Lower lobe of right lung (tissue), 2 donors: ENCODE measurements around the gene BCLAF1. TPM values are rescaled to one million over a fixed set of nuclear protein-coding genes. Genes with fewer than 3 reads are reported as not detected.

Experiments
- ATAC-seq, 2 donors: fragments of 200-7000 bp; cut with Tn5 transposase; one replicate each; pipeline ENCODE4 v1.9.1; 2020 to 2022; ENCODE audit warnings: mild to moderate bottlenecking in 2 of 2, moderate library complexity in 2 of 2
- DNase-seq: peaks from one replicate; pipeline ENCODE4 v3.0.0-alpha.2; 2020
- H3K27ac ChIP-seq: fragments of 200-600 bp; one replicate; pipeline ENCODE4 v1.8.0; 2022
- H3K27me3 ChIP-seq: fragments of 200-600 bp; one replicate; pipeline ENCODE4 v1.8.0; 2022; ENCODE audit warnings: low read depth
- H3K36me3 ChIP-seq: fragments of 200-600 bp; one replicate; pipeline ENCODE4 v1.8.0; 2022; ENCODE audit warnings: mild to moderate bottlenecking
- H3K4me1 ChIP-seq: fragments of 200-600 bp; one replicate; pipeline ENCODE4 v1.8.0; 2022
- H3K4me3 ChIP-seq: fragments of 200-600 bp; one replicate; pipeline ENCODE4 v1.8.0; 2022; ENCODE audit warnings: mild to moderate bottlenecking
- H3K9me3 ChIP-seq: fragments of 200-600 bp; one replicate; pipeline ENCODE4 v1.8.0; 2022
- CTCF ChIP-seq: fragments of 200-600 bp; IDR thresholded peaks from one replicate; pipeline ENCODE4 v1.8.0; 2022; ENCODE audit warnings: antibody characterized with exemption, mild to moderate bottlenecking
- intact Hi-C: fragments of 100-400 bp; cut with DNase I; formaldehyde crosslinking; loops from one replicate; pipeline ENCODE4 v1.11.0; 2022
- total RNA-seq: library from RNA; stranded (reverse); fragmentation: NEBNext Ultra II Directional; extraction: Animal tissue kit (Norgen Biotek cat#: 25700); gene quantifications from one replicate; pipeline ENCODE4 v1.2.1, GENCODE V29; 2021
- donor health status: DM: no; HTN: yes; CAD: no; lungs with severe emphysema.

The BCLAF1 gene
- total RNA-seq, 1 donor from 2014 or later = 132 TPM

GRCh38 chr6:136303516-136303915 is 13.9 kb upstream of the BCLAF1 start:
- TF ChIP-seq CTCF = no peak
- no peaks in the 10 kb centered on the region for H3K9me3 ChIP-seq
- intact Hi-C loops = no loop called here
- no peak overlapping the region for H3K27ac ChIP-seq
- no peak for ATAC-seq
- no peaks in the 10 kb centered on the region for H3K36me3 ChIP-seq
- no peak overlapping the region for H3K4me3 ChIP-seq
- no peak for DNase-seq
- no peaks in the 10 kb centered on the region for H3K4me1 ChIP-seq
- no peaks in the 10 kb centered on the region for H3K27me3 ChIP-seq

GRCh38 chr6:136294621-136295020 is 5.0 kb upstream of the BCLAF1 start:
- intact Hi-C loops = no loop called here
- peaks cover 10% of the 10 kb centered on the region for H3K4me1 ChIP-seq

GRCh38 chr6:136290410-136291010 is 864 bp upstream of the BCLAF1 start:
- H3K36me3 ChIP-seq = no peaks in the 10 kb centered on the region
- H3K4me3 ChIP-seq = peak overlapping the region; percentile 74
- TF ChIP-seq CTCF = no peak
- peaks cover 39% of the 10 kb centered on the region for H3K4me1 ChIP-seq
- peak; percentile 62 to 68 for ATAC-seq
- H3K27me3 ChIP-seq = no peaks in the 10 kb centered on the region
- H3K27ac ChIP-seq = peak overlapping the region; percentile 100
- intact Hi-C loops = no loop called here
- peak; percentile 87 for DNase-seq
- H3K9me3 ChIP-seq = no peaks in the 10 kb centered on the region

More at GRCh38 chr6:136294621-136295020, 5.0 kb upstream of the BCLAF1 start:
- ATAC-seq (no peak), DNase-seq (no peak)
- H3K36me3 ChIP-seq = no peaks in the 10 kb centered on the region
- no peaks in the 10 kb centered on the region for H3K27me3 ChIP-seq
- no peak for TF ChIP-seq CTCF
- no peaks in the 10 kb centered on the region for H3K9me3 ChIP-seq
- no peak overlapping the region for H3K4me3 ChIP-seq
- H3K27ac ChIP-seq = no peak overlapping the region

- peaks cover 51% of the 10 kb centered on the region for H3K4me1 ChIP-seq
- H3K27ac ChIP-seq = peak overlapping the region; percentile 100
- no peaks in the 10 kb centered on the region for H3K27me3 ChIP-seq
- H3K4me3 ChIP-seq = peak overlapping the region; percentile 74
- peak; percentile 44 for TF ChIP-seq CTCF
- H3K36me3 ChIP-seq = no peaks in the 10 kb centered on the region
- intact Hi-C loops = no loop called here
- peak; percentile 91 to 93 for ATAC-seq
- no peaks in the 10 kb centered on the region for H3K9me3 ChIP-seq
- DNase-seq = peak; percentile 95
Measured at GRCh38 chr6:136289327-136289578, 393 bp downstream of the BCLAF1 start.

- DNase-seq = peak; percentile 88
- H3K36me3 ChIP-seq = no peaks in the 10 kb centered on the region
- intact Hi-C loops = no loop called here
Measured at GRCh38 chr6:136288566-136289326, 900 bp downstream of the BCLAF1 start.

More at GRCh38 chr6:136288566-136289326, 900 bp downstream of the BCLAF1 start:
- H3K27ac ChIP-seq = peak overlapping the region; percentile 100
- H3K27me3 ChIP-seq = no peaks in the 10 kb centered on the region
- no peaks in the 10 kb centered on the region for H3K9me3 ChIP-seq
- TF ChIP-seq CTCF = no peak
- H3K4me1 ChIP-seq = peaks cover 56% of the 10 kb centered on the region
- peak; percentile 81 to 82 for ATAC-seq
- peak overlapping the region; percentile 74 for H3K4me3 ChIP-seq
